PC-3 (cell line): Measurements from ENCODE around the gene SYPL1. TPM values are rescaled to one million over a fixed set of nuclear protein-coding genes. Genes with fewer than 3 reads are reported as not detected.
"Not testable (repeated sequence)": the region's sequence is repeated elsewhere in the genome, so short reads cannot be mapped to it uniquely, and the experiment has no call there.

Experiments
- ATAC-seq: fragments of 200-7000 bp; cut with Tn5 transposase; 2 replicates; pipeline ENCODE4 v1.9.1; 2020; ENCODE audit warnings: mild to moderate bottlenecking, moderate library complexity
- BruUV-seq: library from RNA; stranded (reverse); fragments of 400-500 nt; replicated peaks from 2 replicates; lab custom pipeline; 2021; lab: Mats Ljungman, UMichigan
- CTCF ChIA-PET: fragments of 300-600 bp; sonication (Branson Sonifier 250); formaldehyde crosslinking; loops from one replicate; lab custom pipeline; 2022; ENCODE audit warnings: antibody characterized with exemption; lab: Charles Lee
- POLR2A ChIA-PET: fragments of 300-600 bp; sonication (Branson Sonifier 250); formaldehyde crosslinking; loops from one replicate; lab custom pipeline; 2022; ENCODE audit warnings: antibody characterized with exemption; ENCODE audit not compliant: unreplicated experiment; lab: Charles Lee
- DNase-seq: peaks from one replicate; pipeline ENCODE4 v3.0.0-alpha.2; 2015
- H2AFZ ChIP-seq: fragments of 300-600 bp; sonication (generic); 2 replicates; pipeline ENCODE4 v1.6.0; 2016; ENCODE audit warnings: antibody characterized with exemption, low read length
- H3F3A ChIP-seq: fragments of 300-600 bp; sonication (generic); one replicate; pipeline ENCODE4 v1.6.0; 2017; ENCODE audit warnings: antibody characterized with exemption, low read length, control low read depth, mild to moderate bottlenecking; ENCODE audit not compliant: unreplicated experiment
- H3K27ac ChIP-seq: fragments of 300-600 bp; sonication (generic); 2 replicates; pipeline ENCODE4 v1.5.1; 2016; ENCODE audit warnings: mild to moderate bottlenecking, low read length
- H3K27me3 ChIP-seq: fragments of 300-600 bp; sonication (generic); 2 replicates; pipeline ENCODE4 v1.6.1; 2016; ENCODE audit warnings: low read length, mixed read lengths
- H3K36me3 ChIP-seq: fragments of 300-600 bp; sonication (generic); 2 replicates; pipeline ENCODE4 v1.6.1; 2016; ENCODE audit warnings: low read depth, mixed run types, low read length, mixed read lengths
- H3K4me1 ChIP-seq: fragments of 300-600 bp; sonication (generic); 2 replicates; pipeline ENCODE4 v1.5.1; 2016; ENCODE audit warnings: low read length; ENCODE audit not compliant: insufficient read depth
- H3K4me2 ChIP-seq: fragments of 300-600 bp; sonication (generic); 2 replicates; pipeline ENCODE4 v1.6.0; 2016; ENCODE audit warnings: low read length
- H3K4me3 ChIP-seq: fragments of 300-600 bp; sonication (generic); 2 replicates; pipeline ENCODE4 v1.5.1; 2016; ENCODE audit warnings: mild to moderate bottlenecking, low read length, mixed read lengths
- H3K79me2 ChIP-seq: fragments of 300-600 bp; sonication (generic); 2 replicates; pipeline ENCODE4 v1.6.1; 2017; ENCODE audit warnings: low read length, mixed read lengths
- H3K9ac ChIP-seq: fragments of 300-600 bp; sonication (generic); 2 replicates; pipeline ENCODE4 v1.6.0; 2016; ENCODE audit warnings: mild to moderate bottlenecking, low read length
- H3K9me2 ChIP-seq: fragments of 300-600 bp; sonication (generic); replicated peaks from 2 replicates; pipeline ENCODE4 v1.6.1; 2016; ENCODE audit warnings: mixed run types, low read length, mixed read lengths
- H3K9me3 ChIP-seq: fragments of 300-600 bp; sonication (generic); 2 replicates; pipeline ENCODE4 v1.6.1; 2016; ENCODE audit warnings: low read length, mixed read lengths
- H4K20me1 ChIP-seq: fragments of 300-600 bp; sonication (generic); 2 replicates; pipeline ENCODE4 v1.6.1; 2016; ENCODE audit warnings: low read length, mixed read lengths
- EZH2 ChIP-seq: fragments of 300-600 bp; sonication (generic); IDR thresholded peaks from one replicate; pipeline ENCODE4 v1.6.1; 2017; ENCODE audit warnings: antibody characterized with exemption, mild to moderate bottlenecking, low read length; ENCODE audit not compliant: unreplicated experiment
- EZH2phosphoT487 ChIP-seq: fragments of 300-600 bp; sonication (generic); IDR thresholded peaks from 2 replicates; pipeline ENCODE4 v1.6.1; 2018; ENCODE audit warnings: mild to moderate bottlenecking, antibody characterized with exemption, low read length, borderline replicate concordance
- intact Hi-C: fragments of 100-400 bp; cut with micrococcal nuclease; formaldehyde crosslinking; loops from 2 replicates; pipeline ENCODE4 v1.9.0; 2023
- total RNA-seq: library from RNA; depleted of rRNA; stranded (reverse); fragments of >200 nt; gene quantifications from 2 replicates; pipeline ENCODE4 v1.2.3, GENCODE V29; 2014
- TF ChIP-seq, protein P1 (sequence below): fragments of 300-600 bp; sonication (generic); conservative IDR thresholded peaks from 2 replicates; pipeline ENCODE4 v1.5.1; 2017; ENCODE audit warnings: antibody characterized with exemption, low read depth, mild to moderate bottlenecking, low read length

SYPL1 gene
- total RNA-seq, 1 experiment from 2014 or later: 45.9 TPM

DNA sequence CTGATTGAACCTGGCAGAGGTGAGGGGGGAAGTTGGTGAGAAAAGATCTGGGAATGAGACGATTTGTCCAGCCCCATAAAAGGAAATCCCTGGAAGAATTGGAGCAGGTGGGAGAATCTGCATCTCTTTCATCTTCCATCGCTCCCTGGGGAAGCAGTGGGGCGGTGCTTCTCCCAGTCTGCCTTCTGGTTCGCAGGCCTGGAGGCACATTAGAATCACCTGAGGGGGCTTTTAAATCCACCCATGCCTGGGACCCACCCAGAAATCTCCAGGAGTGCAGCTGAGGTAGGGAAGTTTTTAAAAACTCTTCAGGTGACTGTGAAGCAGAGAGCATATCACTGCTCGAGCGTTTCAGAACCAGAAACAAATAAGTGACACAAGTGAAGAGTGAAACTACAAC, 26.7 kb upstream of the SYPL1 start:
- no peak overlapping the region for H3K4me3 ChIP-seq
- H4K20me1 ChIP-seq: no peaks in the 10 kb centered on the region
- no peaks in the 10 kb centered on the region for H3K36me3 ChIP-seq
- H3K79me2 ChIP-seq: no peaks in the 10 kb centered on the region
- no peak overlapping the region for H3K27ac ChIP-seq
- TF ChIP-seq, protein P1, sequence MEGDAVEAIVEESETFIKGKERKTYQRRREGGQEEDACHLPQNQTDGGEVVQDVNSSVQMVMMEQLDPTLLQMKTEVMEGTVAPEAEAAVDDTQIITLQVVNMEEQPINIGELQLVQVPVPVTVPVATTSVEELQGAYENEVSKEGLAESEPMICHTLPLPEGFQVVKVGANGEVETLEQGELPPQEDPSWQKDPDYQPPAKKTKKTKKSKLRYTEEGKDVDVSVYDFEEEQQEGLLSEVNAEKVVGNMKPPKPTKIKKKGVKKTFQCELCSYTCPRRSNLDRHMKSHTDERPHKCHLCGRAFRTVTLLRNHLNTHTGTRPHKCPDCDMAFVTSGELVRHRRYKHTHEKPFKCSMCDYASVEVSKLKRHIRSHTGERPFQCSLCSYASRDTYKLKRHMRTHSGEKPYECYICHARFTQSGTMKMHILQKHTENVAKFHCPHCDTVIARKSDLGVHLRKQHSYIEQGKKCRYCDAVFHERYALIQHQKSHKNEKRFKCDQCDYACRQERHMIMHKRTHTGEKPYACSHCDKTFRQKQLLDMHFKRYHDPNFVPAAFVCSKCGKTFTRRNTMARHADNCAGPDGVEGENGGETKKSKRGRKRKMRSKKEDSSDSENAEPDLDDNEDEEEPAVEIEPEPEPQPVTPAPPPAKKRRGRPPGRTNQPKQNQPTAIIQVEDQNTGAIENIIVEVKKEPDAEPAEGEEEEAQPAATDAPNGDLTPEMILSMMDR: no peak
- TF ChIP-seq EZH2phosphoT487: no peak
- TF ChIP-seq EZH2: no peak
- H2AFZ ChIP-seq: no peak overlapping the region
- H3K4me2 ChIP-seq: no peak overlapping the region
- intact Hi-C loops: no loop called here
- H3K9me3 ChIP-seq: no peaks in the 10 kb centered on the region
- BruUV-seq: no TSS peak
- ChIA-PET CTCF (no interaction called here), POLR2A (no interaction called here)
- H3K9me2 ChIP-seq: no peaks in the 10 kb centered on the region
- DNase-seq (no peak), ATAC-seq (no peak)
- H3K9ac ChIP-seq: no peak overlapping the region
- no peaks in the 10 kb centered on the region for H3K27me3 ChIP-seq
- no peaks in the 10 kb centered on the region for H3F3A ChIP-seq
- H3K4me1 ChIP-seq: no peaks in the 10 kb centered on the region

- H3K4me1 ChIP-seq, DNase-seq, H3K27ac ChIP-seq, H3K36me3 ChIP-seq, H3K9me3 ChIP-seq, POLR2A ChIA-PET, H3K4me3 ChIP-seq, H3F3A ChIP-seq, H3K79me2 ChIP-seq, CTCF ChIA-PET, H3K27me3 ChIP-seq, H2AFZ ChIP-seq, BruUV-seq, ATAC-seq, H3K9ac ChIP-seq, intact Hi-C loops, H3K4me2 ChIP-seq, H3K9me2 ChIP-seq, H4K20me1 ChIP-seq: not testable (repeated sequence)
These were observed 26.1 kb upstream of the SYPL1 start for GRCh38 chr7:106138181-106138580.

- H4K20me1 ChIP-seq: no peaks in the 10 kb centered on the region
- 0 out of 2 replicates have a peak, but pooled peaks cover 4% of the 10 kb centered on the region for H3K4me1 ChIP-seq
- H3K36me3 ChIP-seq: no peaks in the 10 kb centered on the region
- H3K4me2 ChIP-seq: no peak overlapping the region
- TF ChIP-seq EZH2: no peak
- TF ChIP-seq, protein P1: no peak
- TF ChIP-seq EZH2phosphoT487: no peak
- no peaks in the 10 kb centered on the region for H3K9me2 ChIP-seq
- no peaks in the 10 kb centered on the region for H3K9me3 ChIP-seq
- intact Hi-C loops: no loop called here
- no peak overlapping the region for H3K4me3 ChIP-seq
- H3K79me2 ChIP-seq: no peaks in the 10 kb centered on the region
- DNase-seq (no peak), ATAC-seq (no peak)
- no peaks in the 10 kb centered on the region for H3F3A ChIP-seq
- no peak overlapping the region for H2AFZ ChIP-seq
- no peaks in the 10 kb centered on the region for H3K27me3 ChIP-seq
- H3K27ac ChIP-seq: no peak overlapping the region
- ChIA-PET CTCF (no interaction called here), POLR2A (no interaction called here)
- H3K9ac ChIP-seq: no peak overlapping the region
- BruUV-seq: no TSS peak
These were observed 22.1 kb upstream of the SYPL1 start for GRCh38 chr7:106134241-106134640.
